Progenitor cell of endocrine pancreas (in vitro differentiated cells): ENCODE measurements around the gene TUBGCP2. TPM values are rescaled to one million over a fixed set of nuclear protein-coding genes. Genes with fewer than 3 reads are reported as not detected.

Source experiments
- DNase-seq: peaks from one replicate; pipeline ENCODE4 v3.0.0; 2021; ENCODE audit warnings: low spot score; ENCODE audit not compliant: unreplicated experiment
- H3K27ac Mint-ChIP-seq: 2 replicates; pipeline ENCODE4 v1.8.0; 2021; ENCODE audit warnings: mild to moderate bottlenecking, moderate library complexity, mixed read lengths
- H3K27me3 Mint-ChIP-seq: 2 replicates; pipeline ENCODE4 v1.8.0; 2021; ENCODE audit warnings: mixed read lengths
- H3K36me3 Mint-ChIP-seq: 2 replicates; pipeline ENCODE4 v1.8.0; 2022; ENCODE audit warnings: mixed read lengths; ENCODE audit not compliant: insufficient read depth
- H3K4me1 Mint-ChIP-seq: 2 replicates; pipeline ENCODE4 v1.8.0; 2021; ENCODE audit warnings: low read depth, mixed read lengths
- H3K4me3 Mint-ChIP-seq: 2 replicates; pipeline ENCODE4 v1.8.0; 2021; ENCODE audit warnings: low read depth, mild to moderate bottlenecking, moderate library complexity, mixed read lengths
- H3K9me3 Mint-ChIP-seq: 2 replicates; pipeline ENCODE4 v1.8.0; 2021; ENCODE audit warnings: low read depth, mixed read lengths
- total RNA-seq: library from RNA; stranded (reverse); gene quantifications from 2 replicates; pipeline ENCODE4 v1.2.1, GENCODE V29; 2021
- TF ChIP-seq, protein P1 (sequence below): fragments of 200-600 bp; sonication (generic); IDR thresholded peaks from one replicate; pipeline ENCODE4 v1.5.0; 2021; ENCODE audit warnings: antibody characterized with exemption, mild to moderate bottlenecking; ENCODE audit not compliant: unreplicated experiment

TUBGCP2 gene
- total RNA-seq, 1 donor from 2014 or later = 77.0 TPM

DNA sequence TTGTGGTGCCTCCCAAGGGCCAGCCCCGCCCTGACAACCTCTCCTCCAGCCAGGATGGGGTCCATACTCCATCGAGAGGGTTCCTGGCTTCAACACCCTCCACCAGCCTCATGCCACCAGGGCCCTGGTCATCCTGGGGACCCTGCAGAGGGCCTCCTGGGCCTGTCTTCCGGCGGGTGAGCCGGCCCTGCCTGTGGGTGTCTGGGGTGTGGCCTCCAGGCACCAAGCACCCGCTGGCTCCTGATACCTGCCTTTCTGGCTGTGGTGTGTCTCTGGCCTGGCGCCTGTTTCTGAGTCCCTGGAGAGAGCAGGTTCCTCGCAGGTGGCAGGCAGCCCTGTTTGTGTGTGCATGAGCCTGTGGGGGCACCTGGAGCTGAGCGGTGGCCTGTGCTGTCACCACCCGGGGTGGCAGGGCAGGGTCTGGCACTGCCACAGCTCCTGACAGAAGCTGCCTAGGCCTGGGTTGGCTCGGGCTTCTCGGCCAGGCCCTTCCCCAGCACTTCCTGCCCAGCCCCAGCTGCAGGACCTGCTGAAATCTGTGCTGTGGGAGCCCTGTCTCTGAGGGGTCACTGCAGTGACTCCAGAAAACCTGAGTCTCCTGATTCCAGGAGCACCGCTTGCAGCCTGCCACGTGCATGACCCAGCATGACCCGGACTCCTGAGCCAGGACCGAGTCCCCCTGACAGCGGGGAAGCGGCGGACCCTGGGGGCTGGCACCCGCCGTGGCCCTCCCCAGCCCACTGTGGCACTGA is 50.4 kb downstream of the TUBGCP2 start:
- H3K27me3 Mint-ChIP-seq = peaks cover 26% of the 10 kb centered on the region
- no peaks in the 10 kb centered on the region for H3K36me3 Mint-ChIP-seq
- TF ChIP-seq, protein P1, sequence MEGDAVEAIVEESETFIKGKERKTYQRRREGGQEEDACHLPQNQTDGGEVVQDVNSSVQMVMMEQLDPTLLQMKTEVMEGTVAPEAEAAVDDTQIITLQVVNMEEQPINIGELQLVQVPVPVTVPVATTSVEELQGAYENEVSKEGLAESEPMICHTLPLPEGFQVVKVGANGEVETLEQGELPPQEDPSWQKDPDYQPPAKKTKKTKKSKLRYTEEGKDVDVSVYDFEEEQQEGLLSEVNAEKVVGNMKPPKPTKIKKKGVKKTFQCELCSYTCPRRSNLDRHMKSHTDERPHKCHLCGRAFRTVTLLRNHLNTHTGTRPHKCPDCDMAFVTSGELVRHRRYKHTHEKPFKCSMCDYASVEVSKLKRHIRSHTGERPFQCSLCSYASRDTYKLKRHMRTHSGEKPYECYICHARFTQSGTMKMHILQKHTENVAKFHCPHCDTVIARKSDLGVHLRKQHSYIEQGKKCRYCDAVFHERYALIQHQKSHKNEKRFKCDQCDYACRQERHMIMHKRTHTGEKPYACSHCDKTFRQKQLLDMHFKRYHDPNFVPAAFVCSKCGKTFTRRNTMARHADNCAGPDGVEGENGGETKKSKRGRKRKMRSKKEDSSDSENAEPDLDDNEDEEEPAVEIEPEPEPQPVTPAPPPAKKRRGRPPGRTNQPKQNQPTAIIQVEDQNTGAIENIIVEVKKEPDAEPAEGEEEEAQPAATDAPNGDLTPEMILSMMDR = no peak
- peaks cover 5% of the 10 kb centered on the region for H3K4me1 Mint-ChIP-seq
- no peaks in the 10 kb centered on the region for H3K9me3 Mint-ChIP-seq
- no peak overlapping the region for H3K4me3 Mint-ChIP-seq
- no peak overlapping the region for H3K27ac Mint-ChIP-seq
- no peak for DNase-seq

DNA sequence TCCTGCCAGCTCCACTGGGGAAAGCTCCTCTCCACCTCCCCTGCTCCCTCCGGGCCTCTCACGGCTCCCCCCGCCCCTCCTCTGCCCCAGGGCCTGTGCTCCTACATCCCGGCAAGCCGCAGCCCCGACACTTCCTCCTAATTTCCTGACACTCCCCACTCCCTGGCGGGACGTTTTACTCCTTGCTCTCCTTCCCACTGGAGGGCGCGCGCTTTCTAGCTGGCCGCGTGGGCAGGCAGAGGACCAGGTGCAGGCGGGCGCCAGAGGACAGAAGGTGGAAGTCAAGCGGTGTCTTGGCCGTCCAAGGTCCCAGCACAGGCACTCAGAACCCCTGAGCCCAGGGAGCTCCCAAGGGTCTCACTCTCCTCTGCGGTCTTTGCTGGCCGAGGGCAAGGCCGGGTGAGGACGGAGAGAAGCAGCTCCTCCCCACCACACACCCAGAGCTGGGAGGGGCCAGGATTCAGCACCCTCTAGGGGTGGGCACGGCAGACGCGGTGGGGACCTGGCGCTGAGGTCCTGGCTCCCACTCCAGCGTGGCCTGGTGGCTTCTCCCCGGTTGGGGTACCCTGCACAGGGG is 51.1 kb downstream of the TUBGCP2 start:
- H3K4me3 Mint-ChIP-seq = peak overlapping the region; percentile 53
- no peaks in the 10 kb centered on the region for H3K9me3 Mint-ChIP-seq
- no peaks in the 10 kb centered on the region for H3K36me3 Mint-ChIP-seq
- peaks cover 20% of the 10 kb centered on the region for H3K27me3 Mint-ChIP-seq
- peaks cover 5% of the 10 kb centered on the region for H3K4me1 Mint-ChIP-seq
- no peak for DNase-seq
- TF ChIP-seq, protein P1 = peak; percentile 37
- no peak overlapping the region for H3K27ac Mint-ChIP-seq

- H3K4me1 Mint-ChIP-seq = peaks cover 3% of the 10 kb centered on the region
- no peaks in the 10 kb centered on the region for H3K9me3 Mint-ChIP-seq
- no peak overlapping the region for H3K4me3 Mint-ChIP-seq
- no peak overlapping the region for H3K27ac Mint-ChIP-seq
- TF ChIP-seq, protein P1 = no peak
- peaks cover 27% of the 10 kb centered on the region for H3K27me3 Mint-ChIP-seq
- no peaks in the 10 kb centered on the region for H3K36me3 Mint-ChIP-seq
- no peak for DNase-seq
Observed at GRCh38 chr10:133255323-133255722, 53.3 kb downstream of the TUBGCP2 start.

GRCh38 chr10:133254421-133255120 is 54.1 kb downstream of the TUBGCP2 start:
- Mint-ChIP-seq H3K4me1 (peaks cover 3% of the 10 kb centered on the region), H3K36me3 (no peaks in the 10 kb centered on the region), H3K27ac (no peak overlapping the region), H3K27me3 (peaks cover 29% of the 10 kb centered on the region), H3K4me3 (no peak overlapping the region), H3K9me3 (no peaks in the 10 kb centered on the region)
- TF ChIP-seq, protein P1 = no peak
- DNase-seq = no peak

DNA sequence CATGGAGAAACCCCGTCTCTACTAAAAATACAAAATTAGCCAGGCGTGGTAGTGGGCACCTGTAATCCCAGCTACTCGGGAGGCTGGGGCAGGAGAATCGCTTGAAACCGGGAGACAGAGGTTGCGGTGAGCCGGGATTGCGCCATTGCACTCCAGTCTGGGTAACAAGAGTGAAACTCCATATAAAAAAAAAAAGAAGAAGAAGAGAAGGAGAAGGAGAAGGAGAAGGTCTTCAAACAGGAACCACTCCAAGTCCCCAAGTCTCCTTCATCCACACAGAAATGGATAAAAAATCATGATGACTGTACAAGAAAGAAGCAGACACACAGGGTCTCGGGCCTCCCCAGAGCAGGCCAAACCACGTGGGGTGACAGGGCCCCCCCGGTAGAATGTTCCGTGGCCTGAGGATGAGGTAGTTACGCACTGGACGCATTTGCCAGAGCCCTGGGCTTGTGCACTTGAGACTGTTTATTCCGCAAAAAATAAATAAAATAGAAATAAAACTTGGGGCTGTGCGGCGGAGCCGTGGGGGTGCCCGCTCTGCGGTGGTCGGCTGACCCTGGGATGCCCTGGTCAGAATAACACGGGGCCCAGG is 55.2 kb downstream of the TUBGCP2 start:
- peaks cover 30% of the 10 kb centered on the region for H3K27me3 Mint-ChIP-seq
- no peak overlapping the region for H3K4me3 Mint-ChIP-seq
- no peaks in the 10 kb centered on the region for H3K36me3 Mint-ChIP-seq
- DNase-seq = no peak
- H3K27ac Mint-ChIP-seq = no peak overlapping the region
- peaks cover 3% of the 10 kb centered on the region for H3K4me1 Mint-ChIP-seq
- TF ChIP-seq, protein P1 = no peak
- no peaks in the 10 kb centered on the region for H3K9me3 Mint-ChIP-seq
